HCT116 (cell line): ENCODE data around the gene PGS1. TPM values are rescaled to one million over a fixed set of nuclear protein-coding genes. Genes with fewer than 3 reads are reported as not detected.

Experiments used
- ATAC-seq: fragments of 200-7000 bp; cut with Tn5 transposase; 2 replicates; pipeline ENCODE4 v1.9.1; 2020; ENCODE audit warnings: mild to moderate bottlenecking, moderate library complexity
- BruUV-seq: library from RNA; stranded (reverse); fragments of 400-500 nt; replicated peaks from 2 replicates; lab custom pipeline; 2021; lab: Mats Ljungman, UMichigan
- CTCF ChIA-PET: fragments of 300-600 bp; sonication (Branson Sonifier 250); formaldehyde crosslinking; loops from one replicate; lab custom pipeline; 2021; ENCODE audit warnings: antibody characterized with exemption; lab: Charles Lee
- POLR2A ChIA-PET: fragments of 300-600, 350-600 bp; sonication (Branson Sonifier 250); formaldehyde crosslinking; loops from one replicate; lab custom pipeline; 2021; ENCODE audit warnings: antibody characterized with exemption; lab: Charles Lee
- RAD21 ChIA-PET, 2 experiments: fragments of 300-600 bp; sonication (Branson Sonifier 250); formaldehyde crosslinking; loops; one replicate each; lab custom pipeline; 2023; ENCODE audit warnings: low total read pairs in 2 of 2; ENCODE audit not compliant: uncharacterized antibody in 2 of 2, unreplicated experiment in 2 of 2, low non-redundant PET in 1 of 2; lab: Charles Lee
- DNase-seq: peaks from one replicate; pipeline ENCODE4 v3.0.0-alpha.2; 2010; ENCODE audit warnings: low read depth, low spot score
- H2AFZ ChIP-seq: fragments of 200-600 bp; shearing (Covaris generic), sonication (generic); 2 replicates; pipeline ENCODE4 v1.6.1; 2017; ENCODE audit warnings: low read depth, mixed run types, mixed read lengths, antibody characterized with exemption, low read length; ENCODE audit not compliant: poor library complexity, severe bottlenecking
- H3K27ac ChIP-seq: 2 replicates; pipeline ENCODE4 v1.5.1; 2012; ENCODE audit warnings: low read depth, low read length
- H3K27me3 ChIP-seq: fragments of 200-600 bp; sonication (generic); 2 replicates; pipeline ENCODE4 v1.6.1; 2016; ENCODE audit warnings: mixed run types, low read length, mixed read lengths; ENCODE audit not compliant: insufficient read depth
- H3K36me3 ChIP-seq, 2 experiments: fragments of 200-500 bp in 1 of 2; fragments of 200-600 bp in 1 of 2; sonication (Bioruptor generic) in 1 of 2; sonication (generic) in 1 of 2; 2 replicates each; pipeline versions ENCODE4 v1.5.1 to v1.6.1; 2014 to 2016; ENCODE audit warnings: low read length in 2 of 2, inconsistent platforms in 1 of 2, mixed read lengths in 1 of 2, mixed run types in 1 of 2; ENCODE audit not compliant: insufficient read depth in 2 of 2, control insufficient read depth in 1 of 2
- H3K4me1 ChIP-seq, 2 experiments: fragments of 200-600 bp in 1 of 2; sonication (generic) in 1 of 2; 2 replicates each; pipeline versions ENCODE4 v1.5.1 to v1.6.1; 2012 to 2017; ENCODE audit warnings: low read length in 2 of 2, inconsistent platforms in 1 of 2, mild to moderate bottlenecking in 1 of 2, mixed read lengths in 1 of 2, mixed run types in 1 of 2, moderate library complexity in 1 of 2; ENCODE audit not compliant: insufficient read depth in 2 of 2, control insufficient read depth in 1 of 2
- H3K4me2 ChIP-seq: fragments of 200-600 bp; sonication (generic); 2 replicates; pipeline ENCODE4 v1.6.1; 2017; ENCODE audit warnings: mixed run types, low read length, mixed read lengths
- H3K4me3 ChIP-seq, 2 experiments: fragments of 200-600 bp in 1 of 2; sonication (generic) in 1 of 2; replicated peaks in 1 of 2; 2 replicates each; pipeline ENCODE4 v1.5.1; 2011 to 2016; ENCODE audit warnings: low read length in 2 of 2, control low read depth in 1 of 2, low read depth in 1 of 2, mild to moderate bottlenecking in 1 of 2, mixed read lengths in 1 of 2, mixed run types in 1 of 2
- H3K79me2 ChIP-seq: fragments of 200-600 bp; sonication (generic); 2 replicates; pipeline ENCODE4 v1.6.1; 2017; ENCODE audit warnings: mild to moderate bottlenecking, mixed run types, low read length, moderate library complexity, mixed read lengths; ENCODE audit not compliant: insufficient read depth
- H3K9ac ChIP-seq: fragments of 200-600 bp; sonication (generic); 2 replicates; pipeline ENCODE4 v1.6.1; 2016; ENCODE audit warnings: low read length, mixed read lengths
- H3K9me2 ChIP-seq: fragments of 200-600 bp; sonication (generic), shearing (Covaris generic); 2 replicates; pipeline ENCODE4 v1.6.1; 2017; ENCODE audit warnings: mixed run types, mild to moderate bottlenecking, moderate library complexity; ENCODE audit not compliant: insufficient read depth
- H3K9me3 ChIP-seq, 2 experiments: fragments of 200-500 bp in 1 of 2; fragments of 200-600 bp in 1 of 2; sonication (Bioruptor generic) in 1 of 2; sonication (generic) in 1 of 2; 2 replicates each; pipeline ENCODE4 v1.6.1; 2014 to 2017; ENCODE audit warnings: low read length in 2 of 2, mixed read lengths in 2 of 2, inconsistent platforms in 1 of 2, low read depth in 1 of 2, mild to moderate bottlenecking in 1 of 2, mixed run types in 1 of 2, moderate library complexity in 1 of 2; ENCODE audit not compliant: control insufficient read depth in 1 of 2, insufficient read depth in 1 of 2
- H4K20me1 ChIP-seq: fragments of 200-600 bp; sonication (generic), shearing (Covaris generic); 2 replicates; pipeline ENCODE4 v1.6.1; 2017; ENCODE audit warnings: mixed run types, mild to moderate bottlenecking, moderate library complexity; ENCODE audit not compliant: insufficient read depth
- EZH2 ChIP-seq: fragments of 200-600 bp; sonication (generic); IDR thresholded peaks from 2 replicates; pipeline ENCODE4 v1.6.1; 2017; ENCODE audit warnings: antibody characterized with exemption, mixed run types
- SIN3A ChIP-seq: IDR thresholded peaks from 2 replicates; pipeline ENCODE4 v1.6.1; 2012; ENCODE audit warnings: low read depth
- intact Hi-C: fragments of 100-400 bp; cut with micrococcal nuclease; formaldehyde crosslinking; loops from 2 replicates; pipeline ENCODE4 v1.10.0; 2022
- total RNA-seq: library from RNA; stranded (reverse); gene quantifications from one replicate; pipeline ENCODE4 v1.2.1, GENCODE V29; 2021; ENCODE audit not compliant: unreplicated experiment
- TF ChIP-seq, protein P1 (sequence below): IDR thresholded peaks from 2 replicates; pipeline ENCODE4 v1.6.1; 2012; ENCODE audit warnings: low read depth

Gene PGS1
- total RNA-seq, 1 experiment from 2014 or later = 44.4 TPM

DNA sequence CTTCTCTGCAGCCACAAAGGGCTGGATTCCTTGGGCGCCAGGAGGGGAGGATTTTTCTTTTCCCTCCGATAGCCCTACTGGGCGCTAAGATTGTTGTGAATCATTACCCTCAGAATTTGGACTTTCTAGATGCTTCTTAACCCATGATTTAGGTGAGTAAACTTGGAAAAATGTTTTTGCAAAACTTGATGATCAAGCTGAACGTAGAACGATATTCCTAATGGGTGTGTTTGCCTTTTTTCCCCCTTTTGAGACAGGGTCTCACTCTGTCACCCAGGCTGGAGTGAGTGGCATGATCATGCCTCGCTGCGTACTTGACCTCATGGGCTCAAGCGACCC, 43.8 kb downstream of the PGS1 start:
- no peak for ATAC-seq

More for the DNA sequence above, 43.8 kb downstream of the PGS1 start:
- ChIA-PET RAD21 (interaction anchor here (0.7 to 2.0 kb wide), 7 partner anchors 61 to 282 kb away, joined by 3 to 12 read pairs (median 5); no protein-coding TSS in a partner anchor), POLR2A (interaction anchor here (1.2 to 2.4 kb wide), 2 partner anchors 61 to 134 kb away, joined by 4 to 9 read pairs; no protein-coding TSS in a partner anchor), CTCF (interaction anchor here (0.6 to 3.3 kb wide), 27 partner anchors 8 to 403 kb away, joined by 3 to 61 read pairs (median 5); partner anchors contain the start of genes AFMID and TK1)
- Histone ChIP-seq H3K9ac (no peak overlapping the region), H3K27me3 (no peaks in the 10 kb centered on the region), H2AFZ (no peak overlapping the region), H3K27ac (no peak overlapping the region), H3K9me3 (no peaks in the 10 kb centered on the region), H3K4me1 (no peaks in the 10 kb centered on the region), H3K9me2 (no peaks in the 10 kb centered on the region), H4K20me1 (peaks cover 6% of the 10 kb centered on the region; the same call in 1 of the 2 replicates), H3K4me3 (no peak overlapping the region), H3K36me3 (peaks cover 27 to 51% of the 10 kb centered on the region in 2 experiments; a peak in 3 of 4 replicates), H3K79me2 (peaks cover 19% of the 10 kb centered on the region), H3K4me2 (no peak overlapping the region)
- no TSS peak for BruUV-seq
- intact Hi-C loops = loop anchor here (1.0 to 10.0 kb wide), 5 partner anchors 62 to 337 kb away; partner anchors contain the start of gene SOCS3
- no peak for TF ChIP-seq SIN3A
- TF ChIP-seq EZH2 = no peak
- TF ChIP-seq, protein P1, sequence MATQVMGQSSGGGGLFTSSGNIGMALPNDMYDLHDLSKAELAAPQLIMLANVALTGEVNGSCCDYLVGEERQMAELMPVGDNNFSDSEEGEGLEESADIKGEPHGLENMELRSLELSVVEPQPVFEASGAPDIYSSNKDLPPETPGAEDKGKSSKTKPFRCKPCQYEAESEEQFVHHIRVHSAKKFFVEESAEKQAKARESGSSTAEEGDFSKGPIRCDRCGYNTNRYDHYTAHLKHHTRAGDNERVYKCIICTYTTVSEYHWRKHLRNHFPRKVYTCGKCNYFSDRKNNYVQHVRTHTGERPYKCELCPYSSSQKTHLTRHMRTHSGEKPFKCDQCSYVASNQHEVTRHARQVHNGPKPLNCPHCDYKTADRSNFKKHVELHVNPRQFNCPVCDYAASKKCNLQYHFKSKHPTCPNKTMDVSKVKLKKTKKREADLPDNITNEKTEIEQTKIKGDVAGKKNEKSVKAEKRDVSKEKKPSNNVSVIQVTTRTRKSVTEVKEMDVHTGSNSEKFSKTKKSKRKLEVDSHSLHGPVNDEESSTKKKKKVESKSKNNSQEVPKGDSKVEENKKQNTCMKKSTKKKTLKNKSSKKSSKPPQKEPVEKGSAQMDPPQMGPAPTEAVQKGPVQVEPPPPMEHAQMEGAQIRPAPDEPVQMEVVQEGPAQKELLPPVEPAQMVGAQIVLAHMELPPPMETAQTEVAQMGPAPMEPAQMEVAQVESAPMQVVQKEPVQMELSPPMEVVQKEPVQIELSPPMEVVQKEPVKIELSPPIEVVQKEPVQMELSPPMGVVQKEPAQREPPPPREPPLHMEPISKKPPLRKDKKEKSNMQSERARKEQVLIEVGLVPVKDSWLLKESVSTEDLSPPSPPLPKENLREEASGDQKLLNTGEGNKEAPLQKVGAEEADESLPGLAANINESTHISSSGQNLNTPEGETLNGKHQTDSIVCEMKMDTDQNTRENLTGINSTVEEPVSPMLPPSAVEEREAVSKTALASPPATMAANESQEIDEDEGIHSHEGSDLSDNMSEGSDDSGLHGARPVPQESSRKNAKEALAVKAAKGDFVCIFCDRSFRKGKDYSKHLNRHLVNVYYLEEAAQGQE = no peak
- DNase-seq = no peak
